ENCODE results near the gene ADA. TPM values are rescaled to one million over a fixed set of nuclear protein-coding genes. Genes with fewer than 3 reads are reported as not detected.

ADA gene
- total RNA-seq, 1 donor from 2014 or later: 72.3 TPM

GRCh38 chr20:44662261-44662660 lies 10.8 kb upstream of the ADA start:
- H3K27ac Mint-ChIP-seq: no peak overlapping the region
- H3K27me3 Mint-ChIP-seq: no peaks in the 10 kb centered on the region
- H3K4me1 Mint-ChIP-seq: peaks cover 13% of the 10 kb centered on the region
- ATAC-seq (ENCODE audit: low read depth) (no peak), DNase-seq (no peak)
- intact Hi-C loops (cut with micrococcal nuclease): no loop called here
- CTCF ChIA-PET: no interaction called here
- H3K4me3 Mint-ChIP-seq: no peak overlapping the region
- H3K36me3 Mint-ChIP-seq (ENCODE audit: low read depth): no peaks in the 10 kb centered on the region
- TF ChIP-seq CTCF (IDR thresholded peaks at IDR 0.05): no peak
- POLR2A ChIA-PET: interaction anchor here (1.2 kb wide), 1 partner anchor 10 kb away, joined by 3 read pairs; the partner anchor contains the start of gene ADA
- H3K9me3 Mint-ChIP-seq: no peaks in the 10 kb centered on the region

GRCh38 chr20:44660581-44660980 lies 9.1 kb upstream of the ADA start:
- Mint-ChIP-seq H3K27me3 (no peaks in the 10 kb centered on the region), H3K4me3 (no peak overlapping the region), H3K36me3 (ENCODE audit: low read depth) (no peaks in the 10 kb centered on the region), H3K9me3 (no peaks in the 10 kb centered on the region), H3K27ac (no peak overlapping the region), H3K4me1 (peaks cover 13% of the 10 kb centered on the region)
- intact Hi-C loops (cut with micrococcal nuclease): no loop called here
- DNase-seq: no peak
- TF ChIP-seq CTCF (IDR thresholded peaks at IDR 0.05): no peak
- CTCF ChIA-PET: no interaction called here
- ATAC-seq (ENCODE audit: low read depth): no peak
- POLR2A ChIA-PET: no interaction called here

GRCh38 chr20:44659931-44660330 lies 8.4 kb upstream of the ADA start:
- H3K4me3 Mint-ChIP-seq: no peak overlapping the region
- intact Hi-C loops (cut with micrococcal nuclease): no loop called here
- ChIA-PET POLR2A (no interaction called here), CTCF (no interaction called here)
- no peaks in the 10 kb centered on the region for H3K27me3 Mint-ChIP-seq
- no peaks in the 10 kb centered on the region for H3K36me3 Mint-ChIP-seq (ENCODE audit: low read depth)
- H3K27ac Mint-ChIP-seq: no peak overlapping the region
- no peak for TF ChIP-seq CTCF (IDR thresholded peaks at IDR 0.05)
- no peaks in the 10 kb centered on the region for H3K9me3 Mint-ChIP-seq
- no peak for DNase-seq
- peaks cover 12% of the 10 kb centered on the region for H3K4me1 Mint-ChIP-seq
- ATAC-seq (ENCODE audit: low read depth): no peak

- H3K36me3 Mint-ChIP-seq (ENCODE audit: low read depth): no peaks in the 10 kb centered on the region
- H3K27ac Mint-ChIP-seq: no peak overlapping the region
- TF ChIP-seq CTCF (IDR thresholded peaks at IDR 0.05): no peak
- DNase-seq (no peak), ATAC-seq (ENCODE audit: low read depth) (no peak)
- POLR2A ChIA-PET: no interaction called here
- H3K9me3 Mint-ChIP-seq: no peaks in the 10 kb centered on the region
- intact Hi-C loops (cut with micrococcal nuclease): no loop called here
- no peaks in the 10 kb centered on the region for H3K27me3 Mint-ChIP-seq
- H3K4me3 Mint-ChIP-seq: no peak overlapping the region
- CTCF ChIA-PET: no interaction called here
- peaks cover 2% of the 10 kb centered on the region for H3K4me1 Mint-ChIP-seq
These were observed 7.3 kb upstream of the ADA start for GRCh38 chr20:44658810-44659209.

- Mint-ChIP-seq H3K36me3 (ENCODE audit: low read depth) (no peaks in the 10 kb centered on the region), H3K4me1 (peaks cover 11% of the 10 kb centered on the region), H3K27me3 (no peaks in the 10 kb centered on the region), H3K27ac (no peak overlapping the region), H3K9me3 (peaks cover 3% of the 10 kb centered on the region), H3K4me3 (no peak overlapping the region)
- no peak for TF ChIP-seq CTCF (IDR thresholded peaks at IDR 0.05)
- intact Hi-C loops (cut with micrococcal nuclease): no loop called here
- ATAC-seq (ENCODE audit: low read depth) (no peak), DNase-seq (no peak)
- ChIA-PET CTCF (no interaction called here), POLR2A (no interaction called here)
These were observed 6.4 kb upstream of the ADA start for GRCh38 chr20:44657875-44658274.
